ENCODE data around the gene BAHCC1.

- TF ChIP-seq, protein P1, sequence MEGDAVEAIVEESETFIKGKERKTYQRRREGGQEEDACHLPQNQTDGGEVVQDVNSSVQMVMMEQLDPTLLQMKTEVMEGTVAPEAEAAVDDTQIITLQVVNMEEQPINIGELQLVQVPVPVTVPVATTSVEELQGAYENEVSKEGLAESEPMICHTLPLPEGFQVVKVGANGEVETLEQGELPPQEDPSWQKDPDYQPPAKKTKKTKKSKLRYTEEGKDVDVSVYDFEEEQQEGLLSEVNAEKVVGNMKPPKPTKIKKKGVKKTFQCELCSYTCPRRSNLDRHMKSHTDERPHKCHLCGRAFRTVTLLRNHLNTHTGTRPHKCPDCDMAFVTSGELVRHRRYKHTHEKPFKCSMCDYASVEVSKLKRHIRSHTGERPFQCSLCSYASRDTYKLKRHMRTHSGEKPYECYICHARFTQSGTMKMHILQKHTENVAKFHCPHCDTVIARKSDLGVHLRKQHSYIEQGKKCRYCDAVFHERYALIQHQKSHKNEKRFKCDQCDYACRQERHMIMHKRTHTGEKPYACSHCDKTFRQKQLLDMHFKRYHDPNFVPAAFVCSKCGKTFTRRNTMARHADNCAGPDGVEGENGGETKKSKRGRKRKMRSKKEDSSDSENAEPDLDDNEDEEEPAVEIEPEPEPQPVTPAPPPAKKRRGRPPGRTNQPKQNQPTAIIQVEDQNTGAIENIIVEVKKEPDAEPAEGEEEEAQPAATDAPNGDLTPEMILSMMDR (IDR thresholded peaks at IDR 0.05; ENCODE audit: extremely low read depth in 1 of 2, insufficient read depth in 1 of 2, low read depth in 1 of 2, low read length in 2 of 2), result no peak
- TF ChIP-seq POLR2A (IDR thresholded peaks at IDR 0.05; ENCODE audit: low read depth, low read length), result no peak
- TF ChIP-seq EZH2 (IDR thresholded peaks at IDR 0.05; ENCODE audit: borderline replicate concordance, low read depth, low read length, severe bottlenecking), result no peak
- TF ChIP-seq MYC (IDR thresholded peaks at IDR 0.05; ENCODE audit: low read depth, low read length), result no peak
- TF ChIP-seq FOS (IDR thresholded peaks at IDR 0.05; ENCODE audit: borderline replicate concordance, insufficient read depth, low read length), result no peak
- TF ChIP-seq MAX (IDR thresholded peaks at IDR 0.05; ENCODE audit: insufficient read depth, insufficient read length), result no peak
Observed at GRCh38 chr17:81427173-81428120, 32.2 kb downstream of the BAHCC1 start.

Measured in endothelial cell of umbilical vein (primary cell).